ENCODE measurements around the gene UTP4.

Gene UTP4

DNA sequence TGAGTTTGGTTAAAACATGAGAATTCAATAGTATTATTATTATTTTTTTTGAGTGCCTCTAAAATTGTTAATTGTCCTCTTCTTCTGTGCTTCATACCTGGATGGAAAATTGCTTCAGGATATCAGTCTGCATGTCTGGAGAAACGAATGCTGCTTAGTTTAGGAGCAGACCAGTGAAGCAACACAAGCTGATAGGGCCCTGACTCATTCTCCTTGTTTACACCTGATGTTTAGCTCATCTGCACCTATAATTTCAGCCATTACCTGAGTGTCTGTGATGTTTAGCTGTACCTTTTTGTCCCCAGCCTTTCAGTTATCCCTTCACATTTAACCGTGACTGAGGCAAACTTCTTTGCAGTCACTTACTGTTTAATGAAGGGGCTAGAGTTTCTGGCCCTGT is 69.3 kb downstream of the UTP4 start:
- Histone ChIP-seq H3K27me3 (ENCODE audit: low read depth, low read length) (no peaks in the 10 kb centered on the region), H3K79me2 (ENCODE audit: low read length) (peaks cover 16% of the 10 kb centered on the region), H3K4me1 (ENCODE audit: low read length) (peaks cover 25% of the 10 kb centered on the region), H3K9ac (ENCODE audit: low read length) (no peak overlapping the region), H3K4me2 (ENCODE audit: low read length) (no peak overlapping the region), H3K36me3 (replicated peaks; ENCODE audit: low read depth, low read length) (peaks cover 4% of the 10 kb centered on the region), H3K27ac (ENCODE audit: low read length) (no peak overlapping the region), H3K9me3 (ENCODE audit: insufficient read depth, low read length) (no peaks in the 10 kb centered on the region), H2AFZ (ENCODE audit: low read depth, low read length) (no peak overlapping the region), H3K4me3 (ENCODE audit: low read length) (no peak overlapping the region), H4K20me1 (ENCODE audit: insufficient read depth, low read length) (0 out of 2 replicates have a peak, but pooled peaks cover 3% of the 10 kb centered on the region)
- TF ChIP-seq, protein P1, sequence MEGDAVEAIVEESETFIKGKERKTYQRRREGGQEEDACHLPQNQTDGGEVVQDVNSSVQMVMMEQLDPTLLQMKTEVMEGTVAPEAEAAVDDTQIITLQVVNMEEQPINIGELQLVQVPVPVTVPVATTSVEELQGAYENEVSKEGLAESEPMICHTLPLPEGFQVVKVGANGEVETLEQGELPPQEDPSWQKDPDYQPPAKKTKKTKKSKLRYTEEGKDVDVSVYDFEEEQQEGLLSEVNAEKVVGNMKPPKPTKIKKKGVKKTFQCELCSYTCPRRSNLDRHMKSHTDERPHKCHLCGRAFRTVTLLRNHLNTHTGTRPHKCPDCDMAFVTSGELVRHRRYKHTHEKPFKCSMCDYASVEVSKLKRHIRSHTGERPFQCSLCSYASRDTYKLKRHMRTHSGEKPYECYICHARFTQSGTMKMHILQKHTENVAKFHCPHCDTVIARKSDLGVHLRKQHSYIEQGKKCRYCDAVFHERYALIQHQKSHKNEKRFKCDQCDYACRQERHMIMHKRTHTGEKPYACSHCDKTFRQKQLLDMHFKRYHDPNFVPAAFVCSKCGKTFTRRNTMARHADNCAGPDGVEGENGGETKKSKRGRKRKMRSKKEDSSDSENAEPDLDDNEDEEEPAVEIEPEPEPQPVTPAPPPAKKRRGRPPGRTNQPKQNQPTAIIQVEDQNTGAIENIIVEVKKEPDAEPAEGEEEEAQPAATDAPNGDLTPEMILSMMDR (IDR thresholded peaks at IDR 0.05; ENCODE audit: low read depth, low read length): no peak
- TF ChIP-seq EZH2phosphoT487 (IDR thresholded peaks at IDR 0.05; ENCODE audit: low read depth): no peak

DNA sequence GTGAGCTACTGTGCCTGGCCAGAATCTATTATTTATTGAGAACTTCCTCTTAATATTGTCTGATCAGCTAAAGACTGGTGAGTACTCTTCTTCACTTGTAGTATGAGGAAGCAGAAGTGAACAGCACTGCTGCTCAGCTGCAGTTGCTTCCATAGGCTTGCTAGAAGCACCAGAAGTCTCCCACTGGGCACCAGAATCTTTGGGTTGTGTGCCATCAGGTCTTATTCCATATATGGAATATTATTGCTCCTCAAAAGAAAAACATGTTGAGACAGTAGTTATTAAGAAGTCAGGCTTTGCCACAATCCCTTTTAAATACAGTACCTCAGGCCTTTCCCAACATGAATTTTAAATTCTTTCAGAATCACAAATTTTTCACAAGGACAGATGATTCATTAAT is 71.7 kb downstream of the UTP4 start:
- H3K9ac ChIP-seq (ENCODE audit: low read length): peak overlapping the region; percentile 34; the same call in 1 of the 2 replicates
- H4K20me1 ChIP-seq (ENCODE audit: insufficient read depth, low read length): 0 out of 2 replicates have a peak, but pooled peaks cover 5% of the 10 kb centered on the region
- peaks cover 16% of the 10 kb centered on the region for H3K79me2 ChIP-seq (ENCODE audit: low read length)
- H3K27ac ChIP-seq (ENCODE audit: low read length): peak overlapping the region; percentile 75
- peaks cover 25% of the 10 kb centered on the region for H3K4me1 ChIP-seq (ENCODE audit: low read length)
- H3K36me3 ChIP-seq (replicated peaks; ENCODE audit: low read depth, low read length): peaks cover 4% of the 10 kb centered on the region
- no peaks in the 10 kb centered on the region for H3K9me3 ChIP-seq (ENCODE audit: insufficient read depth, low read length)
- H3K4me3 ChIP-seq (ENCODE audit: low read length): peak overlapping the region; percentile 45
- H3K4me2 ChIP-seq (ENCODE audit: low read length): peak overlapping the region; percentile 70
- H2AFZ ChIP-seq (ENCODE audit: low read depth, low read length): no peak overlapping the region
- TF ChIP-seq EZH2phosphoT487 (IDR thresholded peaks at IDR 0.05; ENCODE audit: low read depth): no peak
- TF ChIP-seq, protein P1 (IDR thresholded peaks at IDR 0.05; ENCODE audit: low read depth, low read length): no peak
- H3K27me3 ChIP-seq (ENCODE audit: low read depth, low read length): no peaks in the 10 kb centered on the region

DNA sequence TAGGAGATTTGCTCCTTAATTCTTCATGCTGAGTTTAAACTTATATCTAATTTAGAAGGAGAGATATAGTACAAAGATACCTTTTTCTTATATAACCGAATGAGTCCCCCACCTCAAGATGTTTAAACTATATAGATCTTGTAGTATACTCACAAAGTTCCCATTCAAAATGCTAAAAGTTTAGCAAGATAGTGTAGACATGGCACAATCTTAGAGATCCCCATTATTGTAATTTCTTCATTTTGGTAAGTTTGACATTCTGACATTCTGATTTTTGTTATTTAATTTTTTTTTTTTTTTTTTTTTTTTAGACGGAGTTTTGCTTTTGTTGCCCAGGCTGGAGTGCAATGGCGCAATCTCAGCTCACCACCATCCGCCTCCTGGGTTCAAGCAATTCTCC is 77.3 kb downstream of the UTP4 start:
- Histone ChIP-seq H3K9me3 (ENCODE audit: insufficient read depth, low read length) (no peaks in the 10 kb centered on the region), H4K20me1 (ENCODE audit: insufficient read depth, low read length) (peaks cover 6% of the 10 kb centered on the region; the same call in 1 of the 2 replicates), H3K27me3 (ENCODE audit: low read depth, low read length) (no peaks in the 10 kb centered on the region), H3K27ac (ENCODE audit: low read length) (no peak overlapping the region), H3K79me2 (ENCODE audit: low read length) (peaks cover 9% of the 10 kb centered on the region), H3K36me3 (replicated peaks; ENCODE audit: low read depth, low read length) (peaks cover 4% of the 10 kb centered on the region), H3K4me1 (ENCODE audit: low read length) (peaks cover 11% of the 10 kb centered on the region), H3K9ac (ENCODE audit: low read length) (no peak overlapping the region), H3K4me2 (ENCODE audit: low read length) (no peak overlapping the region), H2AFZ (ENCODE audit: low read depth, low read length) (no peak overlapping the region), H3K4me3 (ENCODE audit: low read length) (no peak overlapping the region)
- TF ChIP-seq EZH2phosphoT487 (IDR thresholded peaks at IDR 0.05; ENCODE audit: low read depth): no peak
- TF ChIP-seq, protein P1 (IDR thresholded peaks at IDR 0.05; ENCODE audit: low read depth, low read length): no peak

DNA sequence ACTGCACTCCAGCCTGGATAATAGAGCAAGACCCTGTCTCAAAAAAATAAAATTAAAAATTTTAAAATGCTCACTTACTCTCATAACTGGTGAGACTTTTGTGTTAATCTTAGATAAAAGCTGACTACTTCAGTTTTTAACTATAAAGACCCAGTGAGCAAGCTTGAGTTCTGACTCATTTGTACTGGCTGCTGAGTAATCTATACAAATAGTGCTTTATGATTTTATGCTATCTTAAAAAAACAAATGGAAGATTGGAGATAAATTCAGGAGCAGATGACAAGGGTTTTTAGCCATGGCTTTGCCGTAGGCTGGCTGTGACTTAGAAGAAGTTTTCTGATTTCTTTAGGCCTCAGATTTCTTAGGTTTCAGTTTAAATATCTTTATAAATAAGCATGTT is 85.0 kb downstream of the UTP4 start:
- Histone ChIP-seq H3K4me1 (ENCODE audit: low read length) (no peaks in the 10 kb centered on the region), H3K27me3 (ENCODE audit: low read depth, low read length) (no peaks in the 10 kb centered on the region), H3K27ac (ENCODE audit: low read length) (no peak overlapping the region), H2AFZ (ENCODE audit: low read depth, low read length) (no peak overlapping the region), H3K4me3 (ENCODE audit: low read length) (no peak overlapping the region), H3K9ac (ENCODE audit: low read length) (no peak overlapping the region), H3K79me2 (ENCODE audit: low read length) (no peaks in the 10 kb centered on the region; the same call in 1 of the 2 replicates), H3K36me3 (replicated peaks; ENCODE audit: low read depth, low read length) (no peaks in the 10 kb centered on the region), H3K4me2 (ENCODE audit: low read length) (no peak overlapping the region), H3K9me3 (ENCODE audit: insufficient read depth, low read length) (no peaks in the 10 kb centered on the region), H4K20me1 (ENCODE audit: insufficient read depth, low read length) (peaks cover 8% of the 10 kb centered on the region; the same call in 1 of the 2 replicates)
- no peak for TF ChIP-seq EZH2phosphoT487 (IDR thresholded peaks at IDR 0.05; ENCODE audit: low read depth)
